ENCODE data around the gene STK11.
A peak's percentile ranks its signal among the peaks of the same experiment; 100 is the strongest.

STK11 gene

GRCh38 chr19:1250437-1251260 is 45.1 kb downstream of the STK11 start:
- DNase-seq (ENCODE audit: low read depth in 2 of 2): no peak

- DNase-seq (ENCODE audit: low read depth in 2 of 2): peak in 1 of 2 donors; percentile 52
Measured at GRCh38 chr19:1251330-1252220, 46.0 kb downstream of the STK11 start.

- no peak for DNase-seq (ENCODE audit: low read depth in 2 of 2)
Measured at GRCh38 chr19:1252221-1252820, 46.7 kb downstream of the STK11 start.

GRCh38 chr19:1252821-1253513 is 47.4 kb downstream of the STK11 start:
- DNase-seq (ENCODE audit: low read depth in 2 of 2): peak in 1 of 2 donors; percentile 62

- no peak for DNase-seq (ENCODE audit: low read depth in 2 of 2)
Measured at GRCh38 chr19:1253514-1254080, 48.0 kb downstream of the STK11 start.

GRCh38 chr19:1254081-1254527 is 48.5 kb downstream of the STK11 start:
- DNase-seq (ENCODE audit: low read depth in 2 of 2): no peak

GRCh38 chr19:1254530-1255185 is 49.1 kb downstream of the STK11 start:
- no peak for DNase-seq (ENCODE audit: low read depth in 2 of 2)

- DNase-seq (ENCODE audit: low read depth in 2 of 2): no peak
Measured at GRCh38 chr19:1255186-1256161, 49.9 kb downstream of the STK11 start.

GRCh38 chr19:1256646-1257474 is 51.3 kb downstream of the STK11 start:
- no peak for DNase-seq (ENCODE audit: low read depth in 2 of 2)

GRCh38 chr19:1257475-1258162 is 52.0 kb downstream of the STK11 start:
- DNase-seq (ENCODE audit: low read depth in 2 of 2): no peak

- no peak for DNase-seq (ENCODE audit: low read depth in 2 of 2)
Measured at GRCh38 chr19:1258163-1258492, 52.5 kb downstream of the STK11 start.

GRCh38 chr19:1258707-1259205 is 53.2 kb downstream of the STK11 start:
- no peak for DNase-seq (ENCODE audit: low read depth in 2 of 2)

- no peak for DNase-seq (ENCODE audit: low read depth in 2 of 2)
Measured at GRCh38 chr19:1259206-1259875, 53.8 kb downstream of the STK11 start.

GRCh38 chr19:1259876-1260748 is 54.5 kb downstream of the STK11 start:
- DNase-seq (ENCODE audit: low read depth in 2 of 2): no peak

GRCh38 chr19:1260749-1261537 is 55.4 kb downstream of the STK11 start:
- peak; percentile 96 for DNase-seq (ENCODE audit: low read depth in 2 of 2)

GRCh38 chr19:1261538-1261797 is 55.9 kb downstream of the STK11 start:
- no peak for DNase-seq (ENCODE audit: low read depth in 2 of 2)

All from stimulated activated CD4-positive, alpha-beta T cell treated with anti-CD3 and anti-CD28 coated beads, Interleukin-1b, Interleukin-23, amount 100 ng/mL, for 4 hours (primary cell).